HG03439 (cell line): Measurements from ENCODE around the gene ANAPC13.

Experiments used
- ATAC-seq: cut with Tn5 transposase; IDR thresholded peaks from one replicate; pipeline ENCODE4 v1.9.1; 2021; ENCODE audit warnings: mild to moderate bottlenecking, moderate library complexity; ENCODE audit not compliant: unreplicated experiment

The ANAPC13 gene

GRCh38 chr3:134483195-134483900 is 2.4 kb downstream of the ANAPC13 start:
- no peak for ATAC-seq

- ATAC-seq: no peak
Measured at GRCh38 chr3:134482622-134483021, 3.2 kb downstream of the ANAPC13 start.

- ATAC-seq: no peak
Measured at GRCh38 chr3:134481166-134481565, 4.6 kb downstream of the ANAPC13 start.

GRCh38 chr3:134480546-134480945 is 5.2 kb downstream of the ANAPC13 start:
- ATAC-seq: no peak

GRCh38 chr3:134477938-134478337 is 7.8 kb downstream of the ANAPC13 start:
- no peak for ATAC-seq

GRCh38 chr3:134477002-134477401 is 8.8 kb downstream of the ANAPC13 start:
- ATAC-seq: no peak

GRCh38 chr3:134476306-134476705 is 9.5 kb downstream of the ANAPC13 start:
- no peak for ATAC-seq

GRCh38 chr3:134474956-134475355 is 10.8 kb downstream of the ANAPC13 start:
- no peak for ATAC-seq

GRCh38 chr3:134473868-134474546 is 11.8 kb downstream of the ANAPC13 start:
- peak; percentile 68 for ATAC-seq

- no peak for ATAC-seq
Measured at GRCh38 chr3:134472831-134473230, 13.0 kb downstream of the ANAPC13 start.

GRCh38 chr3:134471521-134472193 is 14.1 kb downstream of the ANAPC13 start:
- ATAC-seq: no peak

GRCh38 chr3:134468519-134468918 is 17.3 kb downstream of the ANAPC13 start:
- no peak for ATAC-seq

GRCh38 chr3:134466331-134466730 is 19.5 kb downstream of the ANAPC13 start:
- no peak for ATAC-seq

GRCh38 chr3:134464689-134465365 is 21.0 kb downstream of the ANAPC13 start:
- no peak for ATAC-seq

- no peak for ATAC-seq
Measured at GRCh38 chr3:134464064-134464688, 21.6 kb downstream of the ANAPC13 start.

GRCh38 chr3:134463676-134464063 is 22.1 kb downstream of the ANAPC13 start:
- no peak for ATAC-seq

- no peak for ATAC-seq
Measured at GRCh38 chr3:134462331-134462941, 23.3 kb downstream of the ANAPC13 start.

GRCh38 chr3:134460965-134461364 is 24.8 kb downstream of the ANAPC13 start:
- no peak for ATAC-seq

GRCh38 chr3:134459562-134459961 is 26.2 kb downstream of the ANAPC13 start:
- ATAC-seq: no peak

GRCh38 chr3:134458406-134458945 is 27.3 kb downstream of the ANAPC13 start:
- ATAC-seq: no peak
